A204.1 (cell line): ENCODE results near the gene KIF1B.

Experiments used
- FAIRE-seq: peaks from 2 replicates; lab custom pipeline; 2012; peaks lifted over from hg19 to GRCh38; lab: Jason Lieb, UNC

Gene KIF1B

GRCh38 chr1:10286244-10286643 lies 75.9 kb downstream of the KIF1B start:
- FAIRE-seq, result no peak

GRCh38 chr1:10287023-10287645 lies 76.8 kb downstream of the KIF1B start:
- no peak for FAIRE-seq

DNA sequence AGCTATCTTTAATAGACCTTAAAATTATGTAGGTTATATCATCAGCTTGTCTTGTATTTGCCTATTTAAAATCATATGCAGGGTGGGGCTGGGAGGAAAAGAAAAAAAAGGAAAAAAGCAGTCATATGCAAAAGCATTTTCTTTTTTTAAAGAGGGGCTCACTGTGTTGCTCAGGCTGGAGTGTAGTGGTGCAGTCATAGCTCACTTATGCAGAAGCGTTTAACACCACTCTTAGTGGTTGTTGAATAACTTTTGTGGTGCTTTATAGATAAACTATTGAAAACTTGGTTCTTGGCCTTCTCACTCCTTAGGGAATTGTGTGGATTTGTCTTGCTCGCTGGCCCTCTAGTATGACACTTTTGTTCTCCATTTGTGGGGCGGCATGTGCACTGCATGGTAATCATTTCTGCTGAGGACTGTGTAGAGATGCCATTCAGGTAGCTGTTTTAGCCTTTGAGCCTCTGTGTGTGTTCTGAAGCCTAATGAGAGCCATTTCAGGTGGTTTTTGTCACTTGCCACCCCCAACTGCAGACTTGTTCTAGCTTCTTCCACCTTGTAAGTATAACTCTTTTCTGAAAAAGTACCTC lies 77.8 kb downstream of the KIF1B start:
- no peak for FAIRE-seq

- no peak for FAIRE-seq
These were observed 81.3 kb downstream of the KIF1B start for GRCh38 chr1:10291705-10292104.

DNA sequence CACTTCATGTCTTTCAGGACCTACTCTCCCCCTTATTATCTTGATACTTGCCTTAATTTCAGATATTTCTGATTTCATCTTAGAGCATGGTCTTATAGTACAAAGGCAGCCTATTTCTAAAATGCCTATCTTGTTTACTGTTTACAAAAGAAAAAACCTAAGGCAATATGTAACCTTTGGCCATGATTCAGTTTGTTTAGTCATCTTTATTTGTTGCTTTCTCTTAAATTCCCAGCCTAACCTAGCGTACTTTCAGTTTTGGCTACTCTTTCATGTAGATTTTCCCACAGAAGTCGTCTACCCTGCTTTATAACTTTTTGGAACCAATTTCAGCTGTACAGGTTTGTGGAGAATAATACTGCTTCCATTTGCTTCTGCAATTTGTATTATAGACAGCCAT lies 81.8 kb downstream of the KIF1B start:
- no peak for FAIRE-seq

DNA sequence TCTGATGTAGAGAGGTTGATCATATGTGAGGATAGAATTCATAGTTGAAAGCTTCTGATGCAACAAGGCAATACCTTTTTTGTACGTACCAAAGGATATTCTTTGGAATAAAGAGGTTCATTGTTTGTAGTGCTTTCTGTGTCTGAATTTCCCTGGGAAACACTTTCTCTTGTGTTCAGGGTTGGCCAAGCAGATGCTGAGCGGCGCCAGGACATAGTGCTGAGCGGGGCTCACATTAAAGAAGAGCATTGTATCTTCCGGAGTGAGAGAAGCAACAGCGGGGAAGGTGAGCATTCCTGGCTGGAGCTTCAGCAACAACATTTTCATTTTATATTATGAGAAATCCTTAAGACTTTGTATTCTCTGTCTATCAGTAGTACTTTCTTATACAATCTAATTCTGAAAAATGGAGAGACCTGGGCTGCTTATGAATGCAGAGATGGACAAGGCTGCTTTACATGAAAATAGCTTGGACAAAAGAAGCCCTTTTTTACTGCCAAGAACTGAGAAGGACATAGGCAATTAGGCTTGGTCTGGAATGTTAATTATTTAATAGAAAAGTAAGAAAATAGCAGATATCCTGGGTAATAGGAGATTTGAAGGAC lies 85.2 kb downstream of the KIF1B start:
- FAIRE-seq, result no peak

- no peak for FAIRE-seq
These were observed 88.8 kb downstream of the KIF1B start for GRCh38 chr1:10299151-10299550.

GRCh38 chr1:10302416-10302815 lies 92.0 kb downstream of the KIF1B start:
- FAIRE-seq, result no peak

DNA sequence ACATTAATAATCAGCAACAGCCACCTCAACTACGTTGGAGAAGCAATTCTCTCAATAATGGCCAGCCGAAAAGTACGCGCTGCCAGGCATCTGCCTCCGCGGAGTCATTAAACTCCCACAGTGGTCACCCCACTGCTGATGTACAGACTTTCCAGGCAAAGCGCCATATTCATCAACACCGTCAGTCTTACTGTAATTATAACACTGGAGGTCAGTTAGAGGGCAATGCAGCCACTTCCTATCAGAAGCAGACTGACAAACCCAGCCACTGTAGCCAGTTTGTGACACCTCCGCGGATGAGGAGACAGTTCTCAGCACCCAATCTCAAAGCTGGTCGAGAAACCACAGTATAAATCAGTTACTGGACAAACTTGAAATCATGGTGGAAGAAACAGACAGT lies 93.9 kb downstream of the KIF1B start:
- FAIRE-seq, result no peak

DNA sequence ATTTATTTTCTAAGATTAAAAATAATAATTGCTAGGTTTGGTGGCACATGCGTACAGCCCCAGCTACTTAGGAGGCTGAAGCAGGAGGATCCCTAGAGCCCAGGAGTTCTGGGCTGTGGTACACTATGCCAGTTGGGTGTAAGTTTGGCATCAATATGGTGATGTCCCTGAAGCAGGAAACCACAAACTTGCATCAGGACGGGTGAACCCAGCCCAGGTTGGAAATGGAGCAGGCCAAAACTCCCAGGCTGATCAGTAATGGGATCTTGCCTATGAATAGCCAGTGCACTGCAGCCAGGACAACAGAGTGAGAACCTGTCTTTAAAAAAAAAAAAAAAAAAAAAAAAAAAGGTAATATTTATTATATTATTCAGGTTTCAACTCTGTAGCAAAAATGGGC lies 96.1 kb downstream of the KIF1B start:
- FAIRE-seq, result no peak

GRCh38 chr1:10308001-10308400 lies 97.6 kb downstream of the KIF1B start:
- FAIRE-seq, result no peak

DNA sequence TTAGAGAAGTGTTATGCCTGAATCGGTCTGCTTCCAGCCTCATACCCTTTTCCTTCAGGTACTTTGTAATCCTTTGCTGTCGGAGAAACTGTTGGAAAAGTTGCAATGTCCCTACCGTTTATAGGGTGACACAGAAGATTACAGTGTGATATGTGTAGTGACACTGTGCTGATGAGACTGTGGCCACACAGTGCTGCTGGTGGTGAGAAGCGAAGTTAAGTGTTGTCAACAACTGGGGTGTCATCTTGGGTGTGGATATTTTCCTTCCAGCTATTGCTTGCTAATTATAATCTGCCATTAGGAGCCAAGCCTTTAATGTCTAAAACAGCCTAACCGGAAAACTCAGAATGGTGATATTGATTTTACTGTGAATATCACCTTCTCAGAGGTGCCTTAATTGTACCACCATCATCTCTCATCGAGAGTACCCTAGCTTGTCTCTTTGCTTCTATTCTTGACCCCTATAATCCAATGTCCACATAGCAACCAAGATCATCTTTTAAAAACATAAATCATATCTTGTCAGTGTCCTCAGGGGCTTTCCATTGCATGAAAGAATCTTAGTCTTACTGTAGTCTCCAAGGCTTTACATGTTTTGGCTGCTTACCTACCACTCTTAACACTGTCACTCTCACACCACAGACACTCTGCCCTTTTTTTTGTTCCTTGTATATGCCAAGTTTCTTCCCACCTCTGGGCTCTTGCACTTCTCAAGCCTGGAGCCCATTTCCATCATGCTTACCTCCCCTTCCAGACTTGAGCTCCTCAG lies 99.1 kb downstream of the KIF1B start:
- no peak for FAIRE-seq

DNA sequence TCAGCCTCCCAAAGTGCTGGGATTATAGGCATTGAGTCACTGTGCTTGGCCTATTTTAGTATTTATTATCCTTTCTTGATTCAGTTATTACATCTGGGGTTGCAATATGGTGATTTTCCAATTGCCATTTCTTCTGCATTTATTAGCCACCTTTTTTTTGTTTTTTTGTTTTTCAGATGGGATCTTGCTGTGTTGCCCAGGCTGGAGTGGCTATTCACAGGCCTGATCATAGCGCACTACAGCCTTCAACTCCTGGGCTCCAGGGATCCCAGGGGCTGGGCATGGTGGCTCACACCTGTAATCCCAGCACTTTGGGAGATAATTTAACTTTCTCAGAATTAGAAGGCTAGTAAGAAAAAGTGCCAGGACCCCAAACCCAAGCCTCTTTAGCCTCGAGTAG lies 106.4 kb downstream of the KIF1B start:
- FAIRE-seq, result no peak

DNA sequence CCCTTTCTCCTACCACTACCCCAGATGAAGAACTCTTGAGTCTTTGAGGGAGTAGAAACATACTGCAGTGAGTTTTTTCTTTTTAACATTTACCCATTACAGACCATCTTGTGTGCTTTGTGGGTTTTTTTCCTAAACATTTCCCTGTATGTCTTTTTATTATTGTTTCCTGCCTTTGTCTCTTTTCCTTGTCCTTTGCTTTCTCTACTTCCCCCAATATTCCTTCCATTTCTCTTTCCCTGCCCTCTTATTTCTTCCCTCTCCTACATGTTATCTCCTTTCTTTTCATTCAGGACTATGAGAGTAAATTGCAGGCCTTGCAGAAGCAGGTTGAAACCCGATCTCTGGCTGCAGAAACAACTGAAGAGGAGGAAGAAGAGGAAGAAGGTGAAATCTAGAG lies 109.4 kb downstream of the KIF1B start:
- FAIRE-seq, result no peak

- no peak for FAIRE-seq
These were observed 110.0 kb downstream of the KIF1B start for GRCh38 chr1:10320336-10320735.

GRCh38 chr1:10322821-10323220 lies 112.5 kb downstream of the KIF1B start:
- FAIRE-seq, result no peak

GRCh38 chr1:10324627-10325026 lies 114.3 kb downstream of the KIF1B start:
- FAIRE-seq, result no peak

DNA sequence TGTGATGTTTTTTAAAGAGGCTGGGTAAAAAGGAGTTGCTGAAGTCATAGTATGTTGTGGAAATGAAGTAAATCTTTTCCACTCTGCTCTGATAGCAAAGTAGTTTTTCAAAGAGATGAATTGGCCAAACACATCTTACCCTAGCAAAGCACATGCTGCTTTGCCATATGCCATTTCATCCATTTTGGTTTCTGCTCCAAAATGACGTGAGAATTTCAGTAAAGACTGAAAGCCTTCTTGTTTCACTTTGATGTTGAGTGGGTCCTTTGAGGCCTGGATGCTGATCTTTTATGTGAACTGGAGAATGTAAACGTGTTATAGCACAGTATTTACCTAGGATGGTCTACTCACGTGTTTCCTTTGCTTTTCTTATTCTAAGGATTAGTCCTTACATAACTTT lies 115.2 kb downstream of the KIF1B start:
- FAIRE-seq, result no peak

DNA sequence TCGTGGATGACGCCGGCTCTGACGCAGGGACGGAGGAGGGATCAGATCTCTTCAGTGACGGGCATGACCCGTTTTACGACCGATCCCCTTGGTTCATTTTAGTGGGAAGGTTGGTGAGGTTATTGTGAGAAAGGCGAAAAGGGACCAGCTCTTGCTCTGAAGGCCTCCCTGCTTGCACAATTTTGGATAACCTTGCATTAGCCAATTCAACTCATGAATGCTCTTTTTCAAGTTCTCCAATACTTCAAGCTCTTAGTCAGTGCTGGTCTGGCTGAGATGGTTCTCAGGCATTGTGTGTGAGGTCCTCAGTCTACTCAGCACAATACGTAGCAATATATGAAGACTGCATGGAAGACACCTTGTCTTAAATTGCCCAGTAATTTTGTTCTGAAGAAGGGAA lies 115.9 kb downstream of the KIF1B start:
- FAIRE-seq, result no peak

- no peak for FAIRE-seq
These were observed 118.0 kb downstream of the KIF1B start for GRCh38 chr1:10328180-10328963.

DNA sequence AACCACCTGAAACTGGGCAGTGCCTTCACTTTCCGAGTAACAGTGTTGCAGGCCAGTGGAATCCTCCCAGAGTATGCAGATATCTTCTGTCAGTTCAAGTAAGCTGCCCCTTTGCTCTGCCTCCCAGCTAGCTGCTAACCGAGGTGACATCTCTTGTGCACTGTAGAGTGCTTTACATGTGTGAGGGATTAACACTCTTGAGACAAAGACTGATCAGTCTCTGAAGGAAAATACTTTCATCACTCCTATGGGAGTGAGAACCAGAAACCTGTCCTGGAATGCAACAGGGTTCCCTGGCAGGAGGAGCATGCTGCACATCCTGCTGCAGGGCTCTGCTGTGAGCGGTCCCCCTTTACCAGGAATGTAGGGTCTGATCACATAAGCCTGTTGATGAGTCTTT lies 127.1 kb downstream of the KIF1B start:
- FAIRE-seq, result no peak

DNA sequence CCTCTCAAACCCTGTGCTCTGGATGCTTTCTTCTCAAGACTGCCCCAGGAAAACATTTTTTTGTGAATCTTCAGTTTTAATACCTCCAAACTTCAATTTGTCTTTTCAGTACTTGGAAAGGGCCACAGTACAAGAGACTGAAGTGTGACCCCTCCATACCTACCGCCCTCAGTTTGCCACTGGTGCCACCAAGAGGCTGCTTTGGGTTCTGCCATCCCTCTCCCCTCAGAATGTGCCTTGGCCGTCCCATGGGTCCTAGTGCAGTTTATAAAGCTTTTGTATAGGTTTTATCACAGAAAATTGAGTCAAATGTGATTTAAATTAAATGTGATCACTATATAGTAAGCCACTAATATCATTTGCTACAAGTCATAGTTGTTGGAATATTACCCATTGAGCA lies 127.7 kb downstream of the KIF1B start:
- peak; percentile 76 for FAIRE-seq

- FAIRE-seq, result no peak
These were observed 128.2 kb downstream of the KIF1B start for GRCh38 chr1:10338611-10339010.
